ENCODE data around the gene PRICKLE2. TPM values are rescaled to one million over a fixed set of nuclear protein-coding genes. Genes with fewer than 3 reads are reported as not detected.

Gene PRICKLE2
- total RNA-seq, 1 experiment from 2014 or later: 3.2 TPM

GRCh38 chr3:64260431-64260830 lies 35.2 kb upstream of the PRICKLE2 start:
- no peaks in the 10 kb centered on the region for H3K4me1 ChIP-seq (ENCODE audit: insufficient read depth, low read length)
- H4K91ac ChIP-seq (ENCODE audit: insufficient read length, low read depth, low read length): no peak overlapping the region
- H3K79me1 ChIP-seq (ENCODE audit: insufficient read depth, low read depth, low read length, poor library complexity, severe bottlenecking): no peaks in the 10 kb centered on the region
- no peak overlapping the region for H3K9ac ChIP-seq (ENCODE audit: extremely low read depth, insufficient read length, low read length)
- H3K23me2 ChIP-seq (ENCODE audit: insufficient read length, low read depth, low read length, poor library complexity, severe bottlenecking): no peaks in the 10 kb centered on the region
- peaks cover 0 to 4% of the 10 kb centered on the region in 2 experiments; a peak in 2 of 4 replicates for H3K4me1 Mint-ChIP-seq
- no peak overlapping the region for H3K27ac ChIP-seq (ENCODE audit: insufficient read length, low read depth, low read length)
- no peak overlapping the region for H2BK12ac ChIP-seq (ENCODE audit: insufficient read length, low read depth, low read length)
- H3K27ac Mint-ChIP-seq: no peak overlapping the region
- H3K23ac ChIP-seq (ENCODE audit: insufficient read length, low read depth, low read length): no peak overlapping the region
- no peak overlapping the region for H4K8ac ChIP-seq (replicated peaks; ENCODE audit: insufficient read length, low read depth, low read length)
- no peak overlapping the region for H3K4me2 ChIP-seq (ENCODE audit: insufficient read depth, insufficient read length, low read length)
- no peak overlapping the region for H3K18ac ChIP-seq (ENCODE audit: insufficient read length, low read depth, low read length)
- no peak for TF ChIP-seq CTCF (conservative IDR thresholded peaks at IDR 0.05)
- H2BK120ac ChIP-seq (ENCODE audit: low read depth, low read length, poor library complexity, severe bottlenecking): no peak overlapping the region
- no peaks in the 10 kb centered on the region; a peak in 1 of 5 replicates for H3K9me3 Mint-ChIP-seq
- no peak overlapping the region for H2BK5ac ChIP-seq (ENCODE audit: insufficient read length, low read length)
- no peaks in the 10 kb centered on the region for H4K20me1 ChIP-seq (ENCODE audit: control insufficient read depth, insufficient read depth, insufficient read length)
- no peak overlapping the region for H2AK5ac ChIP-seq (ENCODE audit: insufficient read length, low read length)
- no peak overlapping the region for H4K5ac ChIP-seq (ENCODE audit: insufficient read length, low read depth, low read length)
- no CpG with 5 or more reads among the region's 4 CpGs for WGBS (ENCODE audit: extremely low coverage, insufficient read length, low lambda C conversion rate)
- H3K4ac ChIP-seq (ENCODE audit: low read depth, low read length): no peak overlapping the region
- no peaks in the 10 kb centered on the region for H3K79me2 ChIP-seq (ENCODE audit: insufficient read depth, low read length)
- no peak overlapping the region for H3T11ph ChIP-seq (ENCODE audit: low read length)
- H2AFZ ChIP-seq (ENCODE audit: low read length): no peak overlapping the region
- H2BK20ac ChIP-seq (ENCODE audit: low read depth, low read length, poor library complexity, severe bottlenecking): no peak overlapping the region
- no peaks in the 10 kb centered on the region; the same call in none of the 2 replicates for H3K27me3 Mint-ChIP-seq (ENCODE audit: low read depth)
- H2BK15ac ChIP-seq (ENCODE audit: low read depth, low read length): no peak overlapping the region
- H3K9me3 ChIP-seq (ENCODE audit: control insufficient read depth, low read depth, low read length): no peaks in the 10 kb centered on the region
- no peaks in the 10 kb centered on the region for H3K36me3 Mint-ChIP-seq (ENCODE audit: insufficient read depth in 1 of 3, low read depth in 3 of 3)
- no peak overlapping the region for H3K14ac ChIP-seq (ENCODE audit: insufficient read depth, low read length)
- H3K4me3 Mint-ChIP-seq: no peak overlapping the region
- no peaks in the 10 kb centered on the region for H3K27me3 ChIP-seq (ENCODE audit: insufficient read depth, low read length)
- DNase-seq: no peak
- no peak overlapping the region for H3K56ac ChIP-seq (ENCODE audit: insufficient read length, low read depth, low read length)
